K562 (cell line): ENCODE data around the gene LIX1L. TPM values are rescaled to one million over a fixed set of nuclear protein-coding genes. Genes with fewer than 3 reads are reported as not detected.

Source experiments
- BMI1 ChIP-seq: fragments of 150-350 bp; IDR thresholded peaks from 2 replicates; pipeline ENCODE4 v1.6.1; 2014; ENCODE audit warnings: low read length
- CHD4 ChIP-seq: fragments of 200-600 bp; sonication (generic); IDR thresholded peaks from 3 replicates; pipeline ENCODE4 v1.6.1; 2012; ENCODE audit warnings: low read depth, mild to moderate bottlenecking, mixed read lengths, low read length, inconsistent platforms; ENCODE audit not compliant: insufficient read depth, insufficient replicate concordance, poor library complexity, severe bottlenecking
- CTBP1 ChIP-seq: fragments of 450-650 bp; IDR thresholded peaks from 2 replicates; pipeline ENCODE4 v1.6.1; 2016; ENCODE audit warnings: borderline replicate concordance
- DMBX1 ChIP-seq: fragments of 250-450 bp; sonication (Bioruptor Pico); IDR thresholded peaks from 2 replicates; pipeline ENCODE4 v1.8.0; 2022; ENCODE audit warnings: inconsistent platforms, mild to moderate bottlenecking, moderate library complexity, borderline replicate concordance
- HNRNPK ChIP-seq: fragments of 200-400 bp; formaldehyde crosslinking; IDR thresholded peaks from one replicate; pipeline ENCODE4 v1.6.1; 2018; ENCODE audit warnings: mild to moderate bottlenecking, low read depth, low read length; ENCODE audit not compliant: poor library complexity, severe bottlenecking
- MAFK ChIP-seq: IDR thresholded peaks from 2 replicates; pipeline ENCODE4 v1.6.1; 2011; ENCODE audit warnings: low read length, improper control_type of control experiment
- NCOA4 ChIP-seq: fragments of 450-650 bp; IDR thresholded peaks from 2 replicates; pipeline ENCODE4 v1.6.1; 2018; ENCODE audit warnings: mild to moderate bottlenecking; ENCODE audit not compliant: partially characterized antibody
- SLC30A9 ChIP-seq: fragments of 250-450 bp; sonication (Bioruptor Pico); IDR thresholded peaks from 2 replicates; pipeline ENCODE4 v1.8.0; 2022; ENCODE audit warnings: mild to moderate bottlenecking, moderate library complexity
- SREBF1 ChIP-seq: fragments of 150-350 bp; IDR thresholded peaks from 2 replicates; pipeline ENCODE4 v1.6.1; 2014; ENCODE audit warnings: antibody characterized with exemption, low read depth, low read length, borderline replicate concordance
- TRIM28 ChIP-seq: fragments of 450-650 bp; IDR thresholded peaks from 2 replicates; pipeline ENCODE4 v1.6.1; 2017
- TSC22D4 ChIP-seq: fragments of 450-650 bp; IDR thresholded peaks from 2 replicates; pipeline ENCODE4 v1.6.1; 2016; ENCODE audit warnings: missing genetic modification characterization, missing biosample characterization, control low read depth
- ZFPM2 ChIP-seq: fragments of 250-450 bp; sonication (Bioruptor Pico); IDR thresholded peaks from 2 replicates; pipeline ENCODE4 v1.5.1; 2022; ENCODE audit warnings: mild to moderate bottlenecking
- ZNF197 ChIP-seq: fragments of 200-800 bp; sonication (Bioruptor generic); IDR thresholded peaks from 2 replicates; pipeline ENCODE4 v1.6.1; 2016; ENCODE audit warnings: low read depth, missing genetic modification characterization, missing compliant biosample characterization
- polyA plus RNA-seq, 8 experiments: library from polyadenylated mRNA; depleted of rRNA in 4 of 8; stranded (reverse) in 5 of 8; unstranded in 3 of 8; fragments of >200 nt; fragmentation: Nextera tagmentation in 2 of 8; fragmentation: Illumina TruSeq in 1 of 8; extraction: Ambion mirVana in 2 of 8; extraction: Trizol in 1 of 8; gene quantifications; 2 replicates each; pipeline versions ENCODE4 v1.2.1 to v1.2.3, GENCODE V29; 2011 to 2014; ENCODE audit warnings: inconsistent platforms in 1 of 8, missing spikeins in 1 of 8
- total RNA-seq, 7 experiments: library from RNA; depleted of rRNA in 6 of 7; stranded (reverse); fragments of >200 nt in 6 of 7; fragmentation: Illumina TruSeq in 2 of 7; extraction: Trizol in 2 of 7; gene quantifications; 2 replicates each; pipeline versions ENCODE4 v1.2.1 to v1.2.3, GENCODE V29; 2011 to 2021; ENCODE audit warnings: low replicate concordance in 1 of 7
- TF ChIP-seq, protein P1 (sequence below): sonication (generic); formaldehyde crosslinking; IDR thresholded peaks from 2 replicates; pipeline ENCODE4 v1.8.0; 2022; ENCODE audit warnings: mild to moderate bottlenecking, missing genetic modification reagents
- TF ChIP-seq, protein P2 (sequence below): sonication (generic); formaldehyde crosslinking; IDR thresholded peaks from 2 replicates; pipeline ENCODE4 v1.8.1; 2022; ENCODE audit warnings: missing genetic modification reagents
- TF ChIP-seq, protein P3 (sequence below): IDR thresholded peaks from 2 replicates; pipeline ENCODE4 v1.6.1; 2012; ENCODE audit warnings: low read depth, low read length, improper control_type of control experiment, borderline replicate concordance

Gene LIX1L
- total and polyA plus RNA-seq, 9 of the 15 experiments (the other 6 are each of a cell fraction or from before 2014, with no cell fraction given) = 4.6 to 26.5 (median 12.5) TPM

DNA sequence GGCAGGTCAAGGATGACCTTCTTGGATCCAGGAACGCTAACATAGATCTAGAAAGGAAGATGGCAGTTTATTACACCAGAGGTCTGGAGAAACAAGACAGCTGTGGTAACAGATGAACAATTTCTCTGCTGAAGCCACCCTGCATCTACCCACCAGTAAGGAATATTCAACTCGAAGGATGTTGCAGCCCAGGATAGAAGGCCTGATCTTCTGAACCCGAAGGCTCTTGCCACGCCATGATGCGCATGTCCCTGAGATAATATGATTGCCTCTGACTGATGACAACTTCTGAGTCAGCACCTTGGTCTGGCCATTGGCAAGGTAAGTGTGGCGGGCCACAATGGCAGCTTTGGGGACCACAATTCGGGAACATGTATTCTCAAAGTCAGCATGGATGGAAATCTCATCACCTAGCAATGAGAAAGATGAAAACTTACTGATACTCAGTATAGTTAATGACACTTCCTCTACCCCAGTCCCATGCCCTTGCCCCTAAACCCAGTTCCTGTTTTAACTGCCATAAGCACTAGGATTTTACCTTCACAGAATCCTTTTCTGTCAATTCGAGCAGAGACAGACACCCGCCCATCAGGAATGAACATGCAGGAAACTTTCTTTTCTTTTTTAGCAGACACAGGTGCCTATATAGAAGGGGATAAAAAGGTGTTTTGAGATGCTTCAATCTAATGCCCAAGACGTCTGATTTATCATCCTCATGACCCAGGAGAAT is 36.7 kb upstream of the LIX1L start (continued):
- TF ChIP-seq, protein P1, sequence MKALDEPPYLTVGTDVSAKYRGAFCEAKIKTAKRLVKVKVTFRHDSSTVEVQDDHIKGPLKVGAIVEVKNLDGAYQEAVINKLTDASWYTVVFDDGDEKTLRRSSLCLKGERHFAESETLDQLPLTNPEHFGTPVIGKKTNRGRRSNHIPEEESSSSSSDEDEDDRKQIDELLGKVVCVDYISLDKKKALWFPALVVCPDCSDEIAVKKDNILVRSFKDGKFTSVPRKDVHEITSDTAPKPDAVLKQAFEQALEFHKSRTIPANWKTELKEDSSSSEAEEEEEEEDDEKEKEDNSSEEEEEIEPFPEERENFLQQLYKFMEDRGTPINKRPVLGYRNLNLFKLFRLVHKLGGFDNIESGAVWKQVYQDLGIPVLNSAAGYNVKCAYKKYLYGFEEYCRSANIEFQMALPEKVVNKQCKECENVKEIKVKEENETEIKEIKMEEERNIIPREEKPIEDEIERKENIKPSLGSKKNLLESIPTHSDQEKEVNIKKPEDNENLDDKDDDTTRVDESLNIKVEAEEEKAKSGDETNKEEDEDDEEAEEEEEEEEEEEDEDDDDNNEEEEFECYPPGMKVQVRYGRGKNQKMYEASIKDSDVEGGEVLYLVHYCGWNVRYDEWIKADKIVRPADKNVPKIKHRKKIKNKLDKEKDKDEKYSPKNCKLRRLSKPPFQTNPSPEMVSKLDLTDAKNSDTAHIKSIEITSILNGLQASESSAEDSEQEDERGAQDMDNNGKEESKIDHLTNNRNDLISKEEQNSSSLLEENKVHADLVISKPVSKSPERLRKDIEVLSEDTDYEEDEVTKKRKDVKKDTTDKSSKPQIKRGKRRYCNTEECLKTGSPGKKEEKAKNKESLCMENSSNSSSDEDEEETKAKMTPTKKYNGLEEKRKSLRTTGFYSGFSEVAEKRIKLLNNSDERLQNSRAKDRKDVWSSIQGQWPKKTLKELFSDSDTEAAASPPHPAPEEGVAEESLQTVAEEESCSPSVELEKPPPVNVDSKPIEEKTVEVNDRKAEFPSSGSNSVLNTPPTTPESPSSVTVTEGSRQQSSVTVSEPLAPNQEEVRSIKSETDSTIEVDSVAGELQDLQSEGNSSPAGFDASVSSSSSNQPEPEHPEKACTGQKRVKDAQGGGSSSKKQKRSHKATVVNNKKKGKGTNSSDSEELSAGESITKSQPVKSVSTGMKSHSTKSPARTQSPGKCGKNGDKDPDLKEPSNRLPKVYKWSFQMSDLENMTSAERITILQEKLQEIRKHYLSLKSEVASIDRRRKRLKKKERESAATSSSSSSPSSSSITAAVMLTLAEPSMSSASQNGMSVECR = peak; percentile 60; the same call in 1 of the 2 replicates
- TF ChIP-seq TSC22D4 (tag) (no peak), SLC30A9 (CRISPR knock-in tag) (no peak), ZNF197 (CRISPR knock-in tag) (no peak), SREBF1 (no peak), CTBP1 (peak; percentile 29; the same call in 1 of the 2 replicates), ZFPM2 (CRISPR knock-in tag) (peak; percentile 88; the same call in 1 of the 2 replicates), MAFK (peak; percentile 77), TRIM28 (no peak), BMI1 (no peak), NCOA4 (no peak), HNRNPK (no peak), CHD4 (no peak), DMBX1 (CRISPR knock-in tag) (no peak)
- TF ChIP-seq, protein P2, sequence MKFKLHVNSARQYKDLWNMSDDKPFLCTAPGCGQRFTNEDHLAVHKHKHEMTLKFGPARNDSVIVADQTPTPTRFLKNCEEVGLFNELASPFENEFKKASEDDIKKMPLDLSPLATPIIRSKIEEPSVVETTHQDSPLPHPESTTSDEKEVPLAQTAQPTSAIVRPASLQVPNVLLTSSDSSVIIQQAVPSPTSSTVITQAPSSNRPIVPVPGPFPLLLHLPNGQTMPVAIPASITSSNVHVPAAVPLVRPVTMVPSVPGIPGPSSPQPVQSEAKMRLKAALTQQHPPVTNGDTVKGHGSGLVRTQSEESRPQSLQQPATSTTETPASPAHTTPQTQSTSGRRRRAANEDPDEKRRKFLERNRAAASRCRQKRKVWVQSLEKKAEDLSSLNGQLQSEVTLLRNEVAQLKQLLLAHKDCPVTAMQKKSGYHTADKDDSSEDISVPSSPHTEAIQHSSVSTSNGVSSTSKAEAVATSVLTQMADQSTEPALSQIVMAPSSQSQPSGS (CRISPR knock-in tag) = no peak
- TF ChIP-seq, protein P3, sequence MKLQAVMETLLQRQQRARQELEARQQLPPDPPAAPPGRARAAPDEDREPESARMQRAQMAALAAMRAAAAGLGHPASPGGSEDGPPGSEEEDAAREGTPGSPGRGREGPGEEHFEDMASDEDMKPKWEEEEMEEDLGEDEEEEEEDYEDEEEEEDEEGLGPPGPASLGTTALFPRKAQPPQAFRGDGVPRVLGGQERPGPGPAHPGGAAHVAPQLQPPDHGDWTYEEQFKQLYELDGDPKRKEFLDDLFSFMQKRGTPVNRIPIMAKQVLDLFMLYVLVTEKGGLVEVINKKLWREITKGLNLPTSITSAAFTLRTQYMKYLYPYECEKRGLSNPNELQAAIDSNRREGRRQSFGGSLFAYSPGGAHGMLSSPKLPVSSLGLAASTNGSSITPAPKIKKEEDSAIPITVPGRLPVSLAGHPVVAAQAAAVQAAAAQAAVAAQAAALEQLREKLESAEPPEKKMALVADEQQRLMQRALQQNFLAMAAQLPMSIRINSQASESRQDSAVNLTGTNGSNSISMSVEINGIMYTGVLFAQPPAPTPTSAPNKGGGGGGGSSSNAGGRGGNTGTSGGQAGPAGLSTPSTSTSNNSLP = no peak
